ENCODE results near the gene GADD45B.
A peak's percentile ranks its signal among the peaks of the same experiment; 100 is the strongest.
"Not testable (repeated sequence)": the region's sequence is repeated elsewhere in the genome, so short reads cannot be mapped to it uniquely, and the experiment has no call there.

GADD45B gene

GRCh38 chr19:2443116-2443784 is 32.7 kb upstream of the GADD45B start:
- no peak for DNase-seq (ENCODE audit: insufficient read length, low spot score)
- FAIRE-seq: no peak

- FAIRE-seq (no peak), DNase-seq (ENCODE audit: insufficient read length, low spot score) (no peak)
These were observed 32.1 kb upstream of the GADD45B start for GRCh38 chr19:2443785-2444182.

GRCh38 chr19:2444251-2445002 is 31.5 kb upstream of the GADD45B start:
- DNase-seq (ENCODE audit: insufficient read length, low spot score) (no peak), FAIRE-seq (no peak)

- peak; percentile 65 for DNase-seq (ENCODE audit: insufficient read length, low spot score)
- FAIRE-seq: peak; percentile 45
These were observed 29.5 kb upstream of the GADD45B start for GRCh38 chr19:2446381-2446780.

GRCh38 chr19:2449019-2449418 is 26.9 kb upstream of the GADD45B start:
- no peak for DNase-seq (ENCODE audit: insufficient read length, low spot score)
- no peak for FAIRE-seq

GRCh38 chr19:2451138-2451537 is 24.8 kb upstream of the GADD45B start:
- DNase-seq (ENCODE audit: insufficient read length, low spot score) (no peak), FAIRE-seq (no peak)

- DNase-seq (ENCODE audit: insufficient read length, low spot score) (no peak), FAIRE-seq (no peak)
These were observed 24.2 kb upstream of the GADD45B start for GRCh38 chr19:2451741-2452140.

GRCh38 chr19:2453431-2454025 is 22.4 kb upstream of the GADD45B start:
- no peak for FAIRE-seq
- DNase-seq (ENCODE audit: insufficient read length, low spot score): no peak

GRCh38 chr19:2454199-2454961 is 21.5 kb upstream of the GADD45B start:
- no peak for FAIRE-seq
- no peak for DNase-seq (ENCODE audit: insufficient read length, low spot score)

GRCh38 chr19:2454962-2455850 is 20.7 kb upstream of the GADD45B start:
- DNase-seq (ENCODE audit: insufficient read length, low spot score) (no peak), FAIRE-seq (no peak)

- DNase-seq (ENCODE audit: insufficient read length, low spot score) (peak; percentile 89), FAIRE-seq (peak; percentile 67)
These were observed 19.9 kb upstream of the GADD45B start for GRCh38 chr19:2455851-2456570.

- no peak for FAIRE-seq
- DNase-seq (ENCODE audit: insufficient read length, low spot score): no peak
These were observed 18.4 kb upstream of the GADD45B start for GRCh38 chr19:2457394-2458037.

GRCh38 chr19:2458054-2458453 is 17.9 kb upstream of the GADD45B start:
- no peak for FAIRE-seq
- DNase-seq (ENCODE audit: insufficient read length, low spot score): no peak

- DNase-seq (ENCODE audit: insufficient read length, low spot score); FAIRE-seq: not testable (repeated sequence)
These were observed 17.2 kb upstream of the GADD45B start for GRCh38 chr19:2458776-2459175.

- FAIRE-seq (no peak), DNase-seq (ENCODE audit: insufficient read length, low spot score) (no peak)
These were observed 15.7 kb upstream of the GADD45B start for GRCh38 chr19:2460245-2460644.

GRCh38 chr19:2461751-2462634 is 13.9 kb upstream of the GADD45B start:
- peak; percentile 93 for FAIRE-seq

GRCh38 chr19:2462635-2463421 is 13.1 kb upstream of the GADD45B start:
- FAIRE-seq: no peak
- no peak for DNase-seq (ENCODE audit: insufficient read length, low spot score)

More at GRCh38 chr19:2461751-2462634, 13.9 kb upstream of the GADD45B start:
- peak; percentile 90 for DNase-seq (ENCODE audit: insufficient read length, low spot score)
